NCI-H526 treated with DMSO at 0.1 percent for 48 hours (cell line): ENCODE data around the gene TMEM18.
"Not testable (repeated sequence)": the region's sequence is repeated elsewhere in the genome, so short reads cannot be mapped to it uniquely, and the experiment has no call there.

Experiments used
- DNase-seq: peaks from one replicate; lab custom pipeline; 2025; lab: John Stamatoyannopoulos, UW

TMEM18 gene

DNA sequence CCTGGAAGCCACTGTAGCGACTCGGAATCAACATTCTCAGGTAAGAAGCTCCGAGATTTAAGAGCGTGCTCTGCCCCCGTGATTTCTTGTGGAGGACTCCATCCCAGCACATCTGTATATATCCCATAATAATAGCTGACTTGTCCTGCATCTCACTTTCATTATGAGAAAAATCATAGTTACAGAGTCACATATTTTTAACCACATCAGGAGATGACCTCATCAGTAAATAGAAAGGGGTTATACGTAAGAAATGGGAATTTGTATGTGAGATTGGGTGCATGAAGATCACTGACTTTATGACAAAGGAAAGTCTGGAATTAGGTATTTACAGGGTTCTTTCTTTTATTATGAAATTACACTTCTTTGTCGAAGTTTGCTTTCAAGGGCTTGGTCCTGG is 16.4 kb upstream of the TMEM18 start:
- DNase-seq, result no peak

DNA sequence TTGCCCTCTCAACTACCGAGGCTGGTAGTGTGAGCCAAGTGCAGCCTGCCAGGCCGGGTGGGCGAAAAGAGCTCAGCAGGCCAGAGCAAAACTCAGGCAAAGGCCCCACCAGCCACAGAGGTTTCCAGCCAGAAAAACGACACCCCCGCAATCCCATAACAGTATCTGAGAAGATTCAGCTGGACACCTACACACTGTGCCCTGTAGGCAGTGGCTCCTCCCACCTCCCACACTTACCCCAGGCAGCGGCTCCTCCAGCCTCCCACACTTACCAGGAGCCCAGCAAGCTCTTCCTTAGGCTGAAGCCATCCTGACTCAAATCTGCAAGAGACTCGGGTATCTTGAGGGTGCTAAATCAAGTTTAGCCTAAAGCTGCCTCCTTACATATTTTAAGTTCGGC is 15.6 kb upstream of the TMEM18 start:
- DNase-seq, result no peak

DNA sequence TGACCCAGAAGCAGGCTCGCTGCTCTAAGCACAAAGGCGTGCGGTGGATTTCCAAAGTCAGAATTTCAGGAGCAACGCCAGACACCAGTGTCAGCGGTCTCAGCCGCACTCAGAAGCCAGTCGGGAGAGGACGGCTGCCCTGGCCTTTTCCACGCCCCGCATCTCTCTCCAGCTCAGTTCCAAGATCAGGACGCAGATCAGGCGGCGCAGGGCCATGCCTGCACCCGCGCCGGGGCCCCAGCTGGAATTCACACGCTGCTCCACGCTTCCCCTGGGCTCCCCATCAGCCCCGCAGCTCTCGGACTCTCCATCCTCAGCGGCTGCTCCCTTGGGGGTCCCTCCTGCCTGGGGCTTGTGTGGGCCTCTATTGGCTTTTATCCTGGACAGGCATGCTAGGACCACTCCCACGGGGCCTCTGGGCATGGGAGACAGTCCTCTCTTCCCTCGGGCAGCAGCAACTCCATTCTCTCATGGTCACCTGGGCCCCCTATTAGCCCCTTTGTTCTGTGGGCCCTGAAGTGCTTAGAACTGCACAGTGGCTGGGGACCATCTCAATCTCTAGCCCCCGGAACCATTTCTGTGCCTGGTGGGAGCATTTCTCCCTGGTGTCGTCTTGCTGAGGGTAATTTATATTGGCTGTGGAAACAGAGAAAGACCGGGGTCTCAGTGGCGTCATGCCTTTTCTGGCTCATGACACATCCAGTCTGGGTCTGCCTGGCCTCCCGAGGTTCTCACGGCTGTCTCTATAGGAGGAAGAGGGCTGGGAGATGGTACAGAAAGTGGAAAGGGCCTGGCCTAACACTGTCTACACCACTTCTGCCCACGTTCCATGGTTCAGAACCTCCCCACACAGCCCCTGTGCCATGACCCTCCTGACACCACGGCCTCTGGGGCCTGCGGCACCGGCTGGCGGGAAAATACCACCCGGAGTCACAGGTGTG is 14.9 kb upstream of the TMEM18 start:
- no peak for DNase-seq

DNA sequence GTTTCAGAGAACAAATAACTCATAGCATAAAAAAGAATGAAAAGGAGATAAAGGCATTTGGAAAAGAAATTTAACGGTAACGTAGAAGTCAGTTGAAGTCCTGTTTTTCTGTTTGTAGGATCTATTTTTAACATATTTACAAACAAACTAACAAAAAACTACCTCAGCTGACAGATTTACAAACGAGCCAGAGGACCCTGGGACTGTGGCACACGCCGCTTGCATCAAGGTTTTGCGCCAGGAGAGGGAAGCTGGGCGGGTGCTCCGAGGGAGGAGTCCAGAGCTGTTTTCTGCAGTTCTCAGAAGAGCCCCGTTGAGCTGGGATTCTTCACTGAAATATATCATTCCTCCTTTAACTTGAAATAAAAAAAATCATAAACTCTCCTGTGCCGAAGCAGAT is 13.6 kb upstream of the TMEM18 start:
- no peak for DNase-seq

DNA sequence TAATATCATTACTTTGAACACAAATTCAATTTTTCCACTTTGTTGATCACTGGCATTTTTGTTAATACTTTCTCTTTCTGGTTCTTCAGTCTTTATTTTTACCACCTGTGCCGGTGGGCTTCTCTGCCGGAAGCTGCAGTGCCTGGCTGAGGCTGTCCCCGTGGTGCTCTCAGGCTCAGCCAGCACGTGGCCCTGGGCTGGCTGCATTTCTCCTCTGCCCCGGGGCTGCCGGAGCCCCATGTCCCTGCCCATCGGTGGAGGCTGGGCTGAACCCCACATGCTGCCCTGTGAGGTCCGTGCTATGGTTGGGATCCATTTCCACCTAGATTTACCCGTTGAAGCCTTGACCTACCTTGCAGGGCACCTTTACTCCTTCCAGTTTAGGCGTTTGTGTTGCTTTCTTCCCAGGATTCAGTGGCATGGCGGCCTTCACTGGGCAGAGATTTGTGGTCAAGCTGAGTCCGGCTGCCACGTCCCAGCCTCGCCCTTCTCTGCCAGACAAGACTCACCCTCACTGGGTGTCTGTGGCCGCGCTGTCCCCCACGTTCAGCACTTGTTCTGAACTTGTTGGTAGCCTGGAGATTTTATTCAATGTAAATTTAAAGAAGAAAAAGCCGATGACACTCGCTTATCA is 12.8 kb upstream of the TMEM18 start:
- DNase-seq, result no peak

DNA sequence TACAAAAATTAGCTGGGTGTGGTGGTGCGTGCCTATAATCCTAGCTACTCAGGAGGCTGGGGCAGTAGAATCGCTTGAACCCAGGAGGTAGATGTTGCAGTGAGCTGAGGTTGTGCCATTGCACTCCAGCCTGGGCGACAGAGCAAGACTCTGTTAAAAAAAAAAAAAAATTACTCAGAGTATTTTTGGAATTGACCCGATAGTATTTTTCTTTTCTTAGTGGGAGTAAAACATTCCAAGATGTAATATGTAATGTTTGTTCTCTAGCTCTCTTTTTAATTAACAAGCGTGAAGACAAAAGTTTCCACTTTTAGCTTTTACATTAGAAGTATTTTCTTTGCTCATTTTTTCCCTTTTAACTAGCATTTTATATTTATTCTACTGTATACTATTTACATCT is 12.0 kb upstream of the TMEM18 start:
- no peak for DNase-seq

DNA sequence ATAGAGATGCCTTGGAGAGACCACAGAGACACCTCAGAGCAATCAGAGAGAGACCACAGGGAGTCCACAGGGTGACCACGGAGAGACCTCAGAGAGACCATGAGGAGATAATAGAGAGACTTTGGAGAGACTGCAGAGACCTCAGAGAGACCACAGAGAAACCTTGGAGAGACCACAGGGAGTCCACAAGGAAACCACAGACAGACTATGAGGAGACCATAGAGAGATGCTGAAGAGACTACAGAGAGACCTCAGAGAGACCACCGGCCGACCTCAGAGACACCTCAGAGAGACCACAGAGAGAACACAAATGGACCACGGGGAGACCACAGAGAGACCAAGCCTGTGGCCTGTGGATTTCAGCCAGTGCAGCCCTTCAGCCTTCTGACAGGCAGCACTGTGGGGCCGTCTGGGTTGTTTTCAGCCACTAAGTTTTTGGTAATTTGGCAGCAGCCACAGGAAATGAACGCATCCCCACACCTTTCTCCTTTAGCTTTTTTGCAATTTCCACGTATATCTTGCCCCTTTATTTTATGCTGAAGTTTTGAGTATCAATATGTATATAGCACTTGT is 11.4 kb upstream of the TMEM18 start:
- DNase-seq, result no peak

DNA sequence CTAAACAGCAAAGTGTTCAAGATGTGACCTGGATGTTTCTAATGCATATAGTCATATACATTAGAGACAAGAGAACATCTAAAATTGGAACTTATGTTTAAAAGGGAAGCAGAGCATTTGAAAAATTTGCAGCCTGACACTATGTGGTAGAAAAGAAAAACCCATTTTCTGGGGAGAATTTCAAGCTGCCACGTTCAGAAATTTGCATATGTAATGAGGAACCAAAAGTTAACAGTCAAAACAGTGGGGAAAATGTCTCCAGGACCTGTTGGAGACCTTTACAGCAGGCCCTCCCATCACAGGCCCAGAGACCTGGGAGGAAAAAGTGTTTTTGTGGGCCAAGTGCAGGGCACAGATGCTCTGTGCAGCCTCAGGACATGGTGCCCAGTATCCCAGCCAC is 8.2 kb upstream of the TMEM18 start:
- DNase-seq, result no peak

DNA sequence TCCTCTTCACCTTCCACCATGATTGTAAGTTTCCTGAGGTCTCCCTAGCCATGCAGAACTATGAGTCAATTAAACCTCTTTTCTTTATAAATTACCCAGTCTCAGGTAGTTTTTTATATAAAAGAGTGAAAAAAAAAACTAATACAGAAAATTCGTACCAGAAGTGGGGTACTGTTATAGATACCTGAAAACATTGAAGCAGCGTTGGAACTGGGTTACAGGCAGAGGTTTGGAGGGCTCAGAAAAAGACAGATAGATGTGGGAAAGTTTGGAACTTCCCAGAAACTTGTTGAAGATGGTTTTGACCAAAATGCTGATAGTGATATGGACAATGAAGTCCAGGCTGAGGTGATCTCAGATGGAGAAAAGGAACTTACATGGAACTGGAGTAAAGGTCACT is 7.7 kb upstream of the TMEM18 start:
- DNase-seq, result not testable (repeated sequence)

DNA sequence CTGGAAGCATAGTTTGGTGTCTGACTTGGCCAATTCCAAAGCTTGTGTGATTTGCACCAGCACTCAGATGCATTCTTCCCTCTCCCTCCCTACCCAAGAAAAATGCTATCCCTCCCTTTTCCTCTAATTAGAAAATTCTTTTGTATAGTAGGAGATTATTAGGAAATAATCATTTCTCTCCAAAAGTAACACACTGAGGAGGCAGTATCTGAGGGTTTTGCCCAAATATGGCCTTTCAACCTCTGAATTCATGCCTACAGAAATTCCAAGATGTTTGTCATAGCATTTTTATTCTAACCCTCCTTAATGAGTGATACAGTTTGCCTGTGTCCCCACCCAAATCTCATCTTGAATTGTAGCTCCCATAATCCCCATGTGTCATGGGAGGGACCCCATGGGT is 5.0 kb upstream of the TMEM18 start:
- no peak for DNase-seq

DNA sequence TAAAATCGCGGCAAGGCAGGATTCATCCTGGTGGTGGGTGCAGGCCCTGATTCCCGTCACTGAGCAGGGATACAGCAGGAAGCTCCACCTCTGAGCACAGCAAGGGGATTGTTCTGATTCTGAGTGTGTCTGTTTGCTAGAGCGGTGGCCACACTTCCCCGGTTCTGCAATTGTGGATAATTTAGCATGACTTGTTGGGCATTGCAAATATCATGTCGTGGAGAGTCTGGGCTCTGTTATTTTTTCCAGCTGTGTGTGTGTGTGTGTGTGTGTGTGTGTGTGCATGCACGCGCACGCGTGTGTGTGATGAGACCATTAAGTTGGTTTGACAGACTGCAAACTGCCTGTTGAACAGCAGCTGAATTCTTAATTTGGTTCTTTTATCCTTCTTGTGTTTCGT is 4.1 kb upstream of the TMEM18 start:
- DNase-seq, result no peak

DNA sequence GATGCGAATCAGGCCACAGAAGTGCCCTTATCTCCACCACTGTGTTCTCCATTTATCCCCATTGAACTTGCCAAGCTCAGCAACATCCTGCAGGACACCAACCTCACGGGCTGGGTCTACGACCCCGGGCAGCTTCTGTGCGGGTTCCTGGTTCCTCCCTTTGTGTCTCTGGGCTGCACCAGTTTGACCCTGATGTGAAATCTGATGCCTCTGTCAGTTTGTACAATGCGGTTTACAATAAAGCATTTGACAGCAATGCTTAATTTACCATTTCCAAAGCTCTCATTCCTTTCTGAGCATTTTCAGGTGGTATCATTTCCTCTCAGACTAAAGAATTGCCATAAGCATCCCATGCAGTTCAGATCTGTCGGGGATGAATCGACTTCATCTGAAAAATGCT is 3.3 kb upstream of the TMEM18 start:
- no peak for DNase-seq

DNA sequence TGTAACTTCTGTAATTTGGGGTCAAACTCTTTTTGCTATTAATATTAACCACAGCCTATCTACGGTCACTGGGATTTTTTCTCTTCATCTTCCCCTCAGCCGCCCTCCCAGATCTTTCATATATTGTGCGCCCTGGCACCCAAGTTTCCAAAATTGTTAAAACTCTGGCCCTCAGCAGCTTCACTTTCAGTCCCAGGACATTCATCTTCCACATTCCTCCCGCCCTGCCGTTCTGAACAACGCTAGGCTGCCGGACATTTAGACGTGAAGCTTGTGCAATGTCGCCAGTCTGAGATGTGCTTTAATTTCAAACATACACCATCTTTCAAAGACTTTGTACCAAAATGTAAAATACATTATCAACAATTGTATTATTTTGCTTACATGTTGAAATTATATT is 1.8 kb upstream of the TMEM18 start:
- no peak for DNase-seq

DNA sequence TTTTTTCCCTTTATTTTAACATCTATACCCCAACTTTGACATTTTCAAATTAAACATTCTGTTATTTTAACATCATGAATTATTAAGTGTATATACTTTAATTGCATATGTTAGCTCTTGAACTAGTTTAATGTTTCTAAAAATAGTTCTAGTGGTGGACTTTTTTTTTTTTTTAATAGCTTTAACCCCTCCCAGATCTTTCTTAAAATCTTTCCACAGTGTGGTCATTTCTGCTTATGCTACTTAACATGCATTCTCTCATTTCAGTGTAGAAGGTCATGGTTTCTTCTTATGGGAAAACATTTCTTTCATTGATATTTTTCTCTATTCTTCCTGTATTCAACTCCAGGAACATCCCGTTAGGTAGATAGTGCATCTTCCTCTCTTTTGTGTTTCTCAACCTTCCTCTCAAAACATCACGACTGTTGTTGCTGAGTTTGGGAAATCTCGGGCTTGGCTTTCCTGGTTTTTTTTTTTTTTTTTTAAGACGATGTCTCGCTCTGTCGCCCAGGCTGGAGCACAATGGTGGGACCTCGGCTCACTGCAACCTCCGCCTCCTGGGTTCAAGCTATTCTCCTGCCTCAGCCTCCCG is 849 bp upstream of the TMEM18 start:
- no peak for DNase-seq

DNA sequence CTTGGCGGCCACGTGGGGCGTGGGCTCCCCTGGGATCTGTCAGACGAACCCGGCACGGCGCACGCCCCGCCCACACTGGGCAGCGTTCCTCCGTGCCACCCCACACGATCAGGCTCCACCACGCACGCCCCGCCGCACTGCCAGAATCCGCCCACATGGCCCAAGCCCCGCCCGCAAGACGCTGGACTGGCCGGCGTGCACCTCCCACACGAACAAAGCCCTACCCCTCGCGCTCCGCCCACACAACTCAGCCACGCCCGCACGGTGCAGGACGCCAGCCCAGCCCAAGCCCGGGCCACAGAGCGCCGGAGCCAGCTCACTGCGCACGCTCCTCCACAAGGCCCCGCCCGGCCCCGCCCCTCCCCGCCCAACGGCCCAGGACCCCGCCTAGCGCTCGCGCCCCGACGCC is 555 bp downstream of the TMEM18 start:
- DNase-seq, result peak; percentile 97

DNA sequence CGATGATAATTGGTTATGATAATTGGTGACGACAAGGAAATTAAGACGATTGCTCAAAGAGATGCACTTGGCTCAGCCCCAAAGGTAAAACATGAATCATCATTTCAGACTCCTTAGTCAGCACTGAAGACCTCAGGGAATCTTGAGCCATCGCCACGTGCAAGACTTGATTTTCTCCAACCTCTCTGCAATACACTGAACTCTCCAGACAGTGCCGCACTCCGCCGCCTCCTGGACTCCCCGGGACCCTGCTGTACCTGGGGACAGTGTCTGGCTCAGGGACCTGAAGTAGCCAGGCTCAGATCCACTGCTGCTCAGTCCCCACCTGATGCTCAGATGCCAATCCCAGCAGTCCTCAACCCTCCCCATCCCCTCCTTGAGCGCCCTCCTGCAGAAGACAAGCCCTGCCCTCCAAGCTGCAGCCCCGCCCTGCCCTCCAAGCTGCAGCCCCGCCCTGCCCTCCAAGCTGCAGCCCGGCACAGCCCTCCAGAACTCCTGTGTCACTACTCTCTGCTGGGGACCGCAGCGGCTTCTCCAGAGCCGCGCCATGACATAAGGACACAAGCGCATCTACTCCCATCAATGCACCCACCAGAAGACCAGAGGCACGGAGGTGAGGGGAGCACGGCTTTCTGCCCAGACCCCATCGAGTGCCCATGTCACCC is 1.1 kb downstream of the TMEM18 start:
- peak; percentile 25 for DNase-seq

DNA sequence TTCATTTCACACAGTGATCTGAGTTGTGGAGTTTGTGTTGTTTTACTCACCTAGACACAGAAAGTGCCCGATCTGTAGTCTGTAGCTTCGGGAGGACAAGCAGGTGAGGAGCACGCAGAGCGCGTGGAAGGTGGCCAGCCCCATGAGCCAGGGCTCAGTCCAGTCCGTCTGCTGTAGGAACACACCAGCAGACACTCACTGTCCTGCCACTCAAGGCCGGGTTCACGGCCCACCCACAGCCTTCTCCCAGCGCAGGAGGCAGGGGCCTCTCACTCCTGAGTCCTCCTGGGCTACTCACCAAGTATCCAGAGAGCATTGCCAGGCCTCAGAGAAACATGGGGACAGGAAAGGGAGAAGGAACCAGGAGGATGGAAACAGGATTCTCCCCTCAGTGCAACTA is 1.7 kb downstream of the TMEM18 start:
- no peak for DNase-seq

DNA sequence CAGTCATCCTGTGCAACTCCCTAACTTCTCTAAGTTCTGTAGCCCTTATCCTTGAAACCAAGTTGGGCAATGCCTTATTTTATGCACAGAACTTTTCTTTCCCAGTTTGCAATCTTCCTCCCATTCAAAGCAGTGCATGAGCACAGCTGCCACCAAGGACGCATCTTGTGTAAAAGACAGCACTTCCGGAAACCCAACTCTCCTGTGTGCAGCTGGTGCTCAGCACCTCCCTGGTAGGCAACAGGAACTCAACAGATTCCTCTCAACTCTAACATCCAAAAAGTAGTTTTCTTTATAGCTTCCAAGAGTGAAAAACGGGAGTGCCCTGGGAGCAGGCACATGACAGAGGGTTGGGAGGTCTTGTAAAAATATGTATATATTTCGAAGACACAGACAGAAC is 2.2 kb downstream of the TMEM18 start:
- no peak for DNase-seq

DNA sequence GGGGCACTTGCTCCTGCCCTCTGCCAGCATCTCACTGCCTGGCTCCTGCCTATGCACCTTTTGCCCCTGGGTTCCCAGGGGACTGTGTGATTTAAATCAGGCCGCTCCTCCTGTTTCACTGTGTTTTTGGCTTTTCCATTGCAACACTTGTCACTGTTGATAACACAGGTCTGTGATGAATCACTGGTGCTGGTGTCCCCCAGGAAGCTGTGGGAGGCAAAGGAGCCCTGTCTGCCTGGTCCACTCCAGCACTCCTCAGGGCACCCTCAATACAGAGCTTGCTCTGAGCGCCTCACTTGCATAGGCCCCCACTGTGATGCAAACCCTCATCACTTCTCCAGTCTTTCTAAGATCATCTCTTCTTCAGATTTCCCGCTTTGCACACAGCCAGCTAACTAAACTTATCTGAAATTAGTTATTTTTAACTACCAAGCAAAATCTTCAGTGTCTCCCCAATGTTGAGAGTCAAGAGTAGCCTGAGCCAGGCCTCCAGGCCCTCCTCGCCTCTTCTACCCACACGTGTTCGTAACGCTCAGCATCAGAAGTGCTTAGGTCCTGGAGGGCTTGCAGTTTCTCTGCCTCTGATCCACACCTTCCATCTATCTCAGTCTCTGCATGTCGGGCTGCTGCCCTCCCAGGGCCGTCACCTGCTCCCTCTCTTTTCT is 2.8 kb downstream of the TMEM18 start:
- no peak for DNase-seq

DNA sequence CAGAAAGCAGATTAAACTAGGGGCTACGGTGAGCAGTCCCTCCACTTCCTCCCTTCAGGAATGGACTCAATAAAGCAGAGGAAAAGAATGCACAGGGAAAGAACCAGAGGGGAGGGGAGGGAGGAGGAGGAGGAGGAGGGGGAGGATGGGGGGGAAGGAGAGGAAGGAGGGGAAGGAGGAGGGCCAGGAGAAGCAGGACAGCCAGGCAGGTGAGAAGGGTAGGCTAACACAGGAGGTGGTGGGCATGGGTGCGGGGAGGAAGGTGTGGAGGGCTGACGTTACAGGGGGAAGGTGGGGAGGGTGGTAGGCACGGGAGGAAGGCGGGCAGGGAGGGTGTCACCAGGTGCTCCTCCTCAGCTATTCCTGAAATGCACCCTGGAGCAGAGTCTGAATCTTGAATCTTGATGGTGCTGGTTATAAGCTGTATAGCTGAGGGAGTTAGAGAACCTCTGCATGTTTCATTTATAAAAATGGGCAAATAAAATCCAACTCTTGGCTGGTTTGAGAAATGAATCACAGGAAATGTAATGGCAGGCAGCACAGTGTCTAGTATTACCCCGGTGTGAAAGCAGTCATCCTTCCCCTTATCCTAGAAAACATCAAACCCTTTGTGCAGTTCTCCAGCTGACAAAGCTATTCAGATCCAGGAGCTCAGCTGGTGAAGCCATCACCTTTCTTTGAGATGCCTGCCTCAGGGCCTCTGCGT is 3.4 kb downstream of the TMEM18 start:
- DNase-seq, result no peak

DNA sequence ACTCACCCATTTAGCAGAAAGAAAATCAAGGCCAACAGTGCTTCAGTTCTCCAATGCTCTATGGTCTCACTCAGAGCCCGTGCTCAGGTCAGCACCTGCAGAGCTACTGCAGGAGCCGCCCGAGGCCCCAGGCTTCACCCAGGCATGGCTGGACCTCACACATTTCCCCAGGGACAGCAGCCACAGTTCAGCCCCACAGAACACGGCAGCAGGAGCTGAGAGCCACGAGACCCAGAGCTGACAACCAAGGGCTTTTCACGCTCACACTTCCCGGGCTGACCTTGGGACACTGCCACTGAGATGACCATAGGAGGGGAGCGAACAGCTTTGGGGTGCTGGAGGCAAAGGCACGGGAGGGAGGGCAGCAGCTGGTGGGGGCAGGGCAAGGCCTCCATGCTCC is 4.2 kb downstream of the TMEM18 start:
- no peak for DNase-seq
